Measurements from ENCODE around the gene ATP1B3. TPM values are rescaled to one million over a fixed set of nuclear protein-coding genes. Genes with fewer than 3 reads are reported as not detected.

The ATP1B3 gene
- total and polyA plus RNA-seq, 9 of the 15 experiments (the other 6 are each of a cell fraction or from before 2014, with no cell fraction given), result 48.3 to 202 (median 123) TPM

- H3K9me3 ChIP-seq (replicated peaks; ENCODE audit: control insufficient read depth, insufficient read depth, low read depth, low read length), result no peaks in the 10 kb centered on the region
- CTCF ChIA-PET (ENCODE audit: low intra/inter-chr PET ratio), result no interaction called here
- H3K9me1 ChIP-seq (ENCODE audit: control insufficient read depth, insufficient read depth, low read length), result no peaks in the 10 kb centered on the region
- FAIRE-seq (no peak), DNase-seq (ENCODE audit: extremely low read depth in 1 of 4, low spot score in 3 of 4) (peak in 3 of 4 experiments; percentile 21 to 50 (median 22)), ATAC-seq (peak; percentile 24)
- H3K27me3 ChIP-seq (ENCODE audit: control insufficient read depth in 2 of 2, insufficient read depth in 2 of 2, low read length in 2 of 2), result no peaks in the 10 kb centered on the region
- H2AFZ ChIP-seq (ENCODE audit: low read depth, low read length), result peak overlapping the region; percentile 78
- in situ Hi-C loops (cut with MboI), result no loop called here
- intact Hi-C loops (cut with micrococcal nuclease), result no loop called here
- no peak overlapping the region for H3K4me3 ChIP-seq
- peak overlapping the region; percentile 41; the same call in 2 of the 3 replicates for H3K27ac ChIP-seq (ENCODE audit: extremely low read depth, low read depth, low read length)
- no TSS peak for BruUV-seq (replicated peaks)
- peak overlapping the region in 1 of 2 experiments; percentile 12; a peak in 1 of 4 replicates for H3K9ac ChIP-seq (ENCODE audit: insufficient read depth in 1 of 2, low read depth in 2 of 2, low read length in 2 of 2)
- TF ChIP-seq MTA2 (IDR thresholded peaks at IDR 0.05; ENCODE audit: low read depth) (peak; percentile 36; the same call in 1 of the 2 replicates), TEAD4 (IDR thresholded peaks at IDR 0.05; ENCODE audit: low read length) (0 out of 2 replicates have a peak, but pooled peaks have one; percentile 46), TEAD4 (CRISPR knock-in tag; IDR thresholded peaks at IDR 0.05; ENCODE audit: borderline replicate concordance) (no peak), CCNT2 (IDR thresholded peaks at IDR 0.05; ENCODE audit: borderline replicate concordance, extremely low read depth, insufficient read length, low read depth, low read length) (peak; percentile 53), HMBOX1 (IDR thresholded peaks at IDR 0.05) (0 out of 2 replicates have a peak, but pooled peaks have one; percentile 26), SMARCA4 (IDR thresholded peaks at IDR 0.05) (0 out of 2 replicates have a peak, but pooled peaks have one; percentile 30), WHSC1 (IDR thresholded peaks at IDR 0.05; ENCODE audit: low read length) (no peak), ARID1B (IDR thresholded peaks at IDR 0.05) (peak; percentile 73), LCOR (CRISPR knock-in tag; IDR thresholded peaks at IDR 0.05) (no peak), TCF3 (CRISPR knock-in tag; IDR thresholded peaks at IDR 0.05) (peak; percentile 67), MYNN (IDR thresholded peaks at IDR 0.05) (0 out of 2 replicates have a peak, but pooled peaks have one; percentile 31), MYNN (CRISPR knock-in tag; IDR thresholded peaks at IDR 0.05) (no peak), CBFA2T2 (conservative IDR thresholded peaks at IDR 0.05) (peak; percentile 37), ZNF75A (CRISPR knock-in tag; IDR thresholded peaks at IDR 0.05) (no peak), CBFA2T3 (IDR thresholded peaks at IDR 0.05) (peak; percentile 63), GABPA (tag; conservative IDR thresholded peaks at IDR 0.05; ENCODE audit: low read depth) (no peak), DPF2 (IDR thresholded peaks at IDR 0.05) (peak; percentile 39), NCOR1 (IDR thresholded peaks at IDR 0.05) (peak; percentile 20; the same call in 1 of the 2 replicates), FOXM1 (IDR thresholded peaks at IDR 0.05; ENCODE audit: low read depth) (0 out of 2 replicates have a peak, but pooled peaks have one; percentile 19), FOXM1 (CRISPR knock-in tag; IDR thresholded peaks at IDR 0.05; ENCODE audit: low read depth) (no peak), TAL1 (IDR thresholded peaks at IDR 0.05) (peak; percentile 61)
- POLR2A ChIA-PET, result interaction anchor here (0.6 to 1.4 kb wide), 4 partner anchors 12 to 64 kb away, joined by 3 to 4 read pairs (median 4); partner anchors contain the start of gene ATP1B3
- H3K4me1 ChIP-seq (replicated peaks in 1 of 2; ENCODE audit: control insufficient read depth in 2 of 2, insufficient read depth in 2 of 2, low read length in 2 of 2), result peaks cover 11 to 18% of the 10 kb centered on the region in 2 experiments; a peak in 4 of 5 replicates
- no peaks in the 10 kb centered on the region for H4K20me1 ChIP-seq (replicated peaks; ENCODE audit: control insufficient read depth, insufficient read depth, low read length)
- no peaks in the 10 kb centered on the region for H3K36me3 ChIP-seq (ENCODE audit: control insufficient read depth, insufficient read depth, low read length)
- no peaks in the 10 kb centered on the region for H3K79me2 ChIP-seq (ENCODE audit: control insufficient read depth, insufficient read depth, low read length)
- WGBS (ENCODE audit: insufficient coverage, low coverage, missing lambda C conversion rate), result 7% methylated on average over 1 of the region's 1 CpG
- peak overlapping the region; percentile 33; the same call in 1 of the 2 replicates for H3K4me2 ChIP-seq (ENCODE audit: insufficient read depth, low read length)
Observed at GRCh38 chr3:141844108-141844507, 32.3 kb upstream of the ATP1B3 start.
